H1 (cell line): ENCODE data around the gene SYNCRIP.
A peak's percentile ranks its signal among the peaks of the same experiment; 100 is the strongest.

ENCODE experiments used
- BRCA1 ChIP-seq: IDR thresholded peaks from 2 replicates; pipeline ENCODE4 v1.6.1; 2012; ENCODE audit warnings: low read depth, low read length, improper control_type of control experiment
- CTCF ChIP-seq, 3 experiments: IDR thresholded peaks; 1 replicate in 2 of 3; 2 replicates in 1 of 3; pipeline versions ENCODE4 v1.5.1 to v1.6.1; 2011; ENCODE audit warnings: low read length in 3 of 3, mild to moderate bottlenecking in 3 of 3, inconsistent platforms in 2 of 3, low read depth in 1 of 3, moderate library complexity in 1 of 3; ENCODE audit not compliant: insufficient read depth in 1 of 3; ENCODE audit errors: control extremely low read depth in 1 of 3
- EZH2 ChIP-seq: fragments of 200-600 bp; sonication (generic); IDR thresholded peaks from 2 replicates; pipeline ENCODE4 v1.7.1; 2012; ENCODE audit warnings: low read depth, mild to moderate bottlenecking, moderate library complexity, low read length, inconsistent platforms; ENCODE audit not compliant: severe bottlenecking
- POLR2AphosphoS5 ChIP-seq: IDR thresholded peaks from 2 replicates; pipeline ENCODE4 v1.6.1; 2011; ENCODE audit warnings: low read depth, low read length
- TBP ChIP-seq: IDR thresholded peaks from 2 replicates; pipeline ENCODE4 v1.6.1; 2011; ENCODE audit warnings: low read depth, low read length, improper control_type of control experiment
- YY1 ChIP-seq: IDR thresholded peaks from 2 replicates; pipeline ENCODE4 v1.6.1; 2011; ENCODE audit warnings: low read depth, mild to moderate bottlenecking, low read length

- 0 out of 2 replicates have a peak, but pooled peaks have one; percentile 8 for TF ChIP-seq YY1
- no peak for TF ChIP-seq CTCF (IDR thresholded peaks at IDR 0.05; ENCODE audit: control extremely low read depth in 1 of 3, insufficient read depth in 1 of 3, low read depth in 1 of 3, low read length in 3 of 3)
- TF ChIP-seq BRCA1, result no peak
- TF ChIP-seq POLR2AphosphoS5, result peak; percentile 41; the same call in 1 of the 2 replicates
- no peak for TF ChIP-seq EZH2
- TF ChIP-seq TBP, result no peak
These were observed 35.4 kb upstream of the SYNCRIP start for GRCh38 chr6:85678026-85678601.
